ENCODE results near the gene LMBR1. TPM values are rescaled to one million over a fixed set of nuclear protein-coding genes. Genes with fewer than 3 reads are reported as not detected.

The LMBR1 gene
- total RNA-seq, 4 donors from 2014 or later, result 39.9 to 63.0 (median 59.0) TPM

GRCh38 chr7:156682928-156683327 lies 210.1 kb downstream of the LMBR1 start:
- no peak for TF ChIP-seq POLR2AphosphoS5 (IDR thresholded peaks at IDR 0.05)
- Histone ChIP-seq H3K27me3 (no peaks in the 10 kb centered on the region), H3K4me3 (no peak overlapping the region), H3K4me1 (no peaks in the 10 kb centered on the region), H3K27ac (no peak overlapping the region), H3K36me3 (peaks cover 0 to 70% of the 10 kb centered on the region in 2 donors), H3K9me3 (no peaks in the 10 kb centered on the region)
- ATAC-seq, result no peak
- 58 to 86% methylated on average over 2 of the region's 2 CpGs for WGBS, 2 donors (ENCODE audit: low coverage in 1 of 2)

DNA sequence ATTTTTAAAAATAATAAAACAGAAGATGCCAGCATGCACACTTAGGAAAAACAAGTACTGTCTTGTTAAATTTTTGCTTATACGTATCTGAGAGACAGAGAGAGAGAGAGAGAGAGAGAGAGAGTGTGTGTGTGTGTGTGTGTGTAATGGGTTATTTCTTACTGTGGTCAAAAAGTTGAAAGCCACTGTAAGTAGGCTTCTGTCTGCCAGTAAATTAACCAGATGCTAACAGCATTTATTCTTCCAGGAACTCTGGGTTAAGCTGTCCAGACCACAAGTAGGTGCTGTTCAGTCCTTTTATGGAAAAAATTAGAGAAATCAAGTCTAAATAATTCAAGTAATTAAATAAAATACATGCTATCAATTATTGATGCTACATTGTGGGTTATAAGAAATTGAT lies 212.7 kb downstream of the LMBR1 start:
- Histone ChIP-seq H3K4me3 (no peak overlapping the region), H3K9me3 (no peaks in the 10 kb centered on the region), H3K4me1 (no peaks in the 10 kb centered on the region), H3K27me3 (no peaks in the 10 kb centered on the region), H3K36me3 (peaks cover 0 to 92% of the 10 kb centered on the region in 2 donors), H3K27ac (no peak overlapping the region)
- TF ChIP-seq POLR2AphosphoS5 (IDR thresholded peaks at IDR 0.05), result no peak
- TF ChIP-seq POLR2A (IDR thresholded peaks at IDR 0.05), result no peak
- TF ChIP-seq, protein P1, sequence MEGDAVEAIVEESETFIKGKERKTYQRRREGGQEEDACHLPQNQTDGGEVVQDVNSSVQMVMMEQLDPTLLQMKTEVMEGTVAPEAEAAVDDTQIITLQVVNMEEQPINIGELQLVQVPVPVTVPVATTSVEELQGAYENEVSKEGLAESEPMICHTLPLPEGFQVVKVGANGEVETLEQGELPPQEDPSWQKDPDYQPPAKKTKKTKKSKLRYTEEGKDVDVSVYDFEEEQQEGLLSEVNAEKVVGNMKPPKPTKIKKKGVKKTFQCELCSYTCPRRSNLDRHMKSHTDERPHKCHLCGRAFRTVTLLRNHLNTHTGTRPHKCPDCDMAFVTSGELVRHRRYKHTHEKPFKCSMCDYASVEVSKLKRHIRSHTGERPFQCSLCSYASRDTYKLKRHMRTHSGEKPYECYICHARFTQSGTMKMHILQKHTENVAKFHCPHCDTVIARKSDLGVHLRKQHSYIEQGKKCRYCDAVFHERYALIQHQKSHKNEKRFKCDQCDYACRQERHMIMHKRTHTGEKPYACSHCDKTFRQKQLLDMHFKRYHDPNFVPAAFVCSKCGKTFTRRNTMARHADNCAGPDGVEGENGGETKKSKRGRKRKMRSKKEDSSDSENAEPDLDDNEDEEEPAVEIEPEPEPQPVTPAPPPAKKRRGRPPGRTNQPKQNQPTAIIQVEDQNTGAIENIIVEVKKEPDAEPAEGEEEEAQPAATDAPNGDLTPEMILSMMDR (IDR thresholded peaks at IDR 0.05), result no peak
- no peak for TF ChIP-seq EP300 (IDR thresholded peaks at IDR 0.05)
- ATAC-seq, result no peak
- WGBS, 2 donors (ENCODE audit: low coverage in 1 of 2), result 68 to 71% methylated on average over 1 of the region's 1 CpG

- H3K27ac ChIP-seq, result no peak overlapping the region
- WGBS, 2 donors (ENCODE audit: low coverage in 1 of 2), result 96 to 100% methylated on average over 2 to 6 of the region's 9 CpGs
- no peaks in the 10 kb centered on the region for H3K27me3 ChIP-seq
- H3K4me1 ChIP-seq, result no peaks in the 10 kb centered on the region
- ATAC-seq, result no peak
- H3K36me3 ChIP-seq, result peaks cover 0 to 92% of the 10 kb centered on the region in 2 donors
- TF ChIP-seq EP300 (IDR thresholded peaks at IDR 0.05) (no peak), POLR2AphosphoS5 (IDR thresholded peaks at IDR 0.05) (no peak), POLR2A (IDR thresholded peaks at IDR 0.05) (no peak)
- TF ChIP-seq, protein P1 (IDR thresholded peaks at IDR 0.05), result no peak
- no peaks in the 10 kb centered on the region for H3K9me3 ChIP-seq
- H3K4me3 ChIP-seq, result no peak overlapping the region
Measured at GRCh38 chr7:156677374-156678054, 215.5 kb downstream of the LMBR1 start.

DNA sequence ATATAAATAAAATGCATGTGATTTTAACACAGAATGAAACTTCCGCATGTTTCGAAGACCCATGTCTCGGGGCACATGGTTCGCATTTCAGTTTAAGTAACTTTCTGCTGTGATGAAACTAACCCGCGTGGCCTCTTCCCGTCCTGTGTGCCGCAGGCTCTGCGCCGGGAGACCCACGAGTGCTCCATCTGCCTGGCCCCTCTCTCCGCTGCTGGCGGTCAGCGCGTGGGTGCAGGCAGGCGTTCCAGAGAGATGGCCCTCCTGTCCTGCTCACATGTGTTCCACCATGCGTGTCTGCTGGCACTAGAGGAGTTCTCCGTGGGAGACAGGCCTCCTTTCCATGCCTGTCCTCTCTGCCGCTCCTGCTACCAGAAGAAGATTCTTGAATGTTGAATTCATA lies 216.7 kb downstream of the LMBR1 start:
- Histone ChIP-seq H3K4me3 (no peak overlapping the region), H3K4me1 (no peaks in the 10 kb centered on the region), H3K27me3 (no peaks in the 10 kb centered on the region), H3K9me3 (no peaks in the 10 kb centered on the region), H3K36me3 (peaks cover 0 to 93% of the 10 kb centered on the region in 2 donors), H3K27ac (no peak overlapping the region)
- TF ChIP-seq EP300 (IDR thresholded peaks at IDR 0.05) (no peak), POLR2A (IDR thresholded peaks at IDR 0.05) (no peak), POLR2AphosphoS5 (IDR thresholded peaks at IDR 0.05) (no peak)
- TF ChIP-seq, protein P1 (IDR thresholded peaks at IDR 0.05), result no peak
- no peak for ATAC-seq
- 95 to 97% methylated on average over 6 to 19 of the region's 19 CpGs for WGBS, 2 donors (ENCODE audit: low coverage in 1 of 2)

- Histone ChIP-seq H3K9me3 (no peaks in the 10 kb centered on the region), H3K4me1 (no peaks in the 10 kb centered on the region), H3K4me3 (no peak overlapping the region), H3K36me3 (peaks cover 0 to 92% of the 10 kb centered on the region in 2 donors), H3K27ac (no peak overlapping the region), H3K27me3 (no peaks in the 10 kb centered on the region)
- TF ChIP-seq POLR2A (IDR thresholded peaks at IDR 0.05), result no peak
- 40 to 84% methylated on average over 2 to 6 of the region's 9 CpGs for WGBS, 2 donors (ENCODE audit: low coverage in 1 of 2)
- ATAC-seq, result no peak
Measured at GRCh38 chr7:156675721-156676120, 217.3 kb downstream of the LMBR1 start.

DNA sequence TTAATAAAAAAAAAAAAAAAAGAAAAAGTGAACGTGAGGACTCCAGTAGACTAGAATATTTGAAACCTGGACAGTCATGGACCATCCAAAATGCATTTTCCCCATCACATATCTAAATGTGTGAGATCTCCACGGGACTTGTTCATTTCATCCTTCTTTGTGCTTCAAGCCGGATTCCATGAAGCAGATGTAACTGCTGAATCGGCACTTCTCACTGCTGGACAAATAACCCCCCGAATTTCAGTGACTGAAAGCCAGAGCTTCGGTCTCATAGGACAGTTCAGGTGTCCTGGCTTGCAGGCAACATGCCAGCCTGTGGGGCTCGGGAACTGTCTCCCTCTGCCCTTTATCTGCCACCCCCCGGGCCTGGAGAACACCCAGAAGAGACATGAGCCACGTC lies 219.1 kb downstream of the LMBR1 start:
- Histone ChIP-seq H3K27me3 (no peaks in the 10 kb centered on the region), H3K27ac (no peak overlapping the region), H3K4me3 (no peak overlapping the region), H3K9me3 (no peaks in the 10 kb centered on the region), H3K4me1 (no peaks in the 10 kb centered on the region), H3K36me3 (peaks cover 0 to 86% of the 10 kb centered on the region in 2 donors)
- no peak for TF ChIP-seq POLR2A (IDR thresholded peaks at IDR 0.05)
- TF ChIP-seq POLR2AphosphoS5 (IDR thresholded peaks at IDR 0.05), result no peak
- TF ChIP-seq EP300 (IDR thresholded peaks at IDR 0.05), result no peak
- TF ChIP-seq, protein P1 (IDR thresholded peaks at IDR 0.05), result no peak
- WGBS, 2 donors (ENCODE audit: low coverage in 1 of 2), result 66 to 94% methylated on average over 3 to 4 of the region's 9 CpGs
- ATAC-seq, result no peak

Data from gastroesophageal sphincter (tissue), 4 donors.